ENCODE results near the gene HERC2.
"Not testable (repeated sequence)": the region's sequence is repeated elsewhere in the genome, so short reads cannot be mapped to it uniquely, and the experiment has no call there.

DNA sequence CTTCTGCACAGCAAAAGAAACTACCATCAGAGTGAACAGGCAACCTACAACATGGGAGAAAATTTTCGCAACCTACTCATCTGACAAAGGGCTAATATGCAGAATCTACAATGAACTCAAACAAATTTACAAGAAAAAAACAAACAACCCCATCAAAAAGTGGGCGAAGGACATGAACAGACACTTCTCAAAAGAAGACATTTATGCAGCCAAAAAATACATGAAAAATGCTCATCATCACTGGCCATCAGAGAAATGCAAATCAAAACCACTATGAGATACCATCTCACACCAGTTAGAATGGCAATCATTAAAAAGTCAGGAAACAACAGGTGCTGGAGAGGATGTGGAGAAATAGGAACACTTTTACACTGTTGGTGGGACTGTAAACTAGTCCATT, 16.3 kb downstream of the HERC2 start:
- TF ChIP-seq POLR2A, POLR2AphosphoS5, EP300 (IDR thresholded peaks at IDR 0.05): not testable (repeated sequence)
- TF ChIP-seq, protein P1, sequence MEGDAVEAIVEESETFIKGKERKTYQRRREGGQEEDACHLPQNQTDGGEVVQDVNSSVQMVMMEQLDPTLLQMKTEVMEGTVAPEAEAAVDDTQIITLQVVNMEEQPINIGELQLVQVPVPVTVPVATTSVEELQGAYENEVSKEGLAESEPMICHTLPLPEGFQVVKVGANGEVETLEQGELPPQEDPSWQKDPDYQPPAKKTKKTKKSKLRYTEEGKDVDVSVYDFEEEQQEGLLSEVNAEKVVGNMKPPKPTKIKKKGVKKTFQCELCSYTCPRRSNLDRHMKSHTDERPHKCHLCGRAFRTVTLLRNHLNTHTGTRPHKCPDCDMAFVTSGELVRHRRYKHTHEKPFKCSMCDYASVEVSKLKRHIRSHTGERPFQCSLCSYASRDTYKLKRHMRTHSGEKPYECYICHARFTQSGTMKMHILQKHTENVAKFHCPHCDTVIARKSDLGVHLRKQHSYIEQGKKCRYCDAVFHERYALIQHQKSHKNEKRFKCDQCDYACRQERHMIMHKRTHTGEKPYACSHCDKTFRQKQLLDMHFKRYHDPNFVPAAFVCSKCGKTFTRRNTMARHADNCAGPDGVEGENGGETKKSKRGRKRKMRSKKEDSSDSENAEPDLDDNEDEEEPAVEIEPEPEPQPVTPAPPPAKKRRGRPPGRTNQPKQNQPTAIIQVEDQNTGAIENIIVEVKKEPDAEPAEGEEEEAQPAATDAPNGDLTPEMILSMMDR (IDR thresholded peaks at IDR 0.05): not testable (repeated sequence)

Measured in stomach (tissue), 4 donors.